Endothelial cell of umbilical vein (primary cell): ENCODE results near the gene ACVR2A. TPM values are rescaled to one million over a fixed set of nuclear protein-coding genes. Genes with fewer than 3 reads are reported as not detected.

Source experiments
- BruUV-seq: library from RNA; stranded (reverse); fragments of 400-500 nt; replicated peaks from 2 replicates; lab custom pipeline; 2021; lab: Mats Ljungman, UMichigan
- CTCF ChIA-PET: fragments of 300-600, 350-600 bp; sonication (Branson Sonifier 250); formaldehyde crosslinking; loops from one replicate; lab custom pipeline; 2021; ENCODE audit warnings: antibody characterized with exemption, inconsistent platforms; lab: Charles Lee
- POLR2A ChIA-PET: fragments of 300-600, 350-600 bp; sonication (Branson Sonifier 250); formaldehyde crosslinking; loops from one replicate; lab custom pipeline; 2021; ENCODE audit warnings: antibody characterized with exemption, inconsistent platforms; lab: Charles Lee
- DNase-seq: peaks from one replicate; pipeline ENCODE4 v3.0.0-alpha.2; 2011; ENCODE audit warnings: low read depth, low spot score
- FAIRE-seq: peaks from 2 replicates; lab custom pipeline; 2011; peaks lifted over from hg19 to GRCh38; lab: Jason Lieb, UNC
- H2AFZ ChIP-seq: 2 replicates; pipeline ENCODE4 v1.6.0; 2012; ENCODE audit warnings: low read depth, low read length, control low read depth, inconsistent platforms
- H3K27ac ChIP-seq: 2 replicates; pipeline ENCODE4 v1.5.1; 2011; ENCODE audit warnings: low read depth, mild to moderate bottlenecking, control low read depth, low read length, moderate library complexity; ENCODE audit not compliant: insufficient read depth
- H3K27me3 ChIP-seq, 2 experiments: 2 replicates each; pipeline versions ENCODE4 v1.6.0 to v1.6.1; 2011; ENCODE audit warnings: low read length in 2 of 2, mixed read lengths in 1 of 2; ENCODE audit not compliant: control insufficient read depth in 2 of 2, insufficient read depth in 2 of 2
- H3K36me3 ChIP-seq, 2 experiments: 2 replicates in 1 of 2; 3 replicates in 1 of 2; pipeline ENCODE4 v1.5.1; 2011; ENCODE audit warnings: low read length in 2 of 2, mild to moderate bottlenecking in 1 of 2, moderate library complexity in 1 of 2; ENCODE audit not compliant: control insufficient read depth in 2 of 2, insufficient read depth in 2 of 2; ENCODE audit errors: extremely low read depth in 1 of 2
- H3K4me1 ChIP-seq: 3 replicates; pipeline ENCODE4 v1.5.1; 2011; ENCODE audit warnings: mild to moderate bottlenecking, low read length; ENCODE audit not compliant: control insufficient read depth, insufficient read depth; ENCODE audit errors: extremely low read depth
- H3K4me2 ChIP-seq: 2 replicates; pipeline ENCODE4 v1.6.1; 2011; ENCODE audit warnings: low read length, control low read depth, mixed read lengths; ENCODE audit not compliant: insufficient read depth
- H3K4me3 ChIP-seq, 3 experiments: fragments of 200-600 bp in 1 of 3; sonication (generic), shearing (Covaris generic) in 1 of 3; replicated peaks in 1 of 3; 2 replicates each; pipeline ENCODE4 v1.5.1; 2011 to 2016; ENCODE audit warnings: control low read depth in 3 of 3, low read length in 3 of 3, mild to moderate bottlenecking in 2 of 3, inconsistent platforms in 1 of 3, low read depth in 1 of 3, moderate library complexity in 1 of 3; ENCODE audit not compliant: insufficient read depth in 1 of 3
- H3K79me2 ChIP-seq: 2 replicates; pipeline ENCODE4 v1.6.0; 2012; ENCODE audit warnings: low read length, inconsistent platforms; ENCODE audit not compliant: control insufficient read depth, insufficient read depth
- H3K9ac ChIP-seq: replicated peaks from 2 replicates; pipeline ENCODE3; 2011; ENCODE audit warnings: low read length, control low read depth; ENCODE audit not compliant: insufficient read depth; ENCODE audit errors: extremely low read depth
- H3K9me1 ChIP-seq: replicated peaks from 3 replicates; pipeline ENCODE4 v1.6.0; 2011; ENCODE audit warnings: mild to moderate bottlenecking, low read length; ENCODE audit not compliant: control insufficient read depth, insufficient read depth; ENCODE audit errors: extremely low read depth
- H3K9me3 ChIP-seq: replicated peaks from 2 replicates; pipeline ENCODE4 v1.5.1; 2012; ENCODE audit warnings: low read length, inconsistent platforms; ENCODE audit not compliant: control insufficient read depth, insufficient read depth
- H4K20me1 ChIP-seq: replicated peaks from 2 replicates; pipeline ENCODE3; 2011; ENCODE audit warnings: mild to moderate bottlenecking, low read length; ENCODE audit not compliant: control insufficient read depth, insufficient read depth; ENCODE audit errors: extremely low read depth
- EZH2 ChIP-seq: IDR thresholded peaks from 2 replicates; pipeline ENCODE4 v1.6.1; 2012; ENCODE audit warnings: borderline replicate concordance, low read depth, mild to moderate bottlenecking, moderate library complexity, low read length, inconsistent platforms; ENCODE audit not compliant: severe bottlenecking
- FOS ChIP-seq: IDR thresholded peaks from 2 replicates; pipeline ENCODE4 v1.6.1; 2011; ENCODE audit warnings: mild to moderate bottlenecking, low read length, moderate library complexity, borderline replicate concordance; ENCODE audit not compliant: insufficient read depth
- GATA2 ChIP-seq: IDR thresholded peaks from 2 replicates; pipeline ENCODE4 v1.7.0; 2011; ENCODE audit warnings: low read depth, mild to moderate bottlenecking, moderate library complexity, mixed read lengths, low read length; ENCODE audit not compliant: insufficient read length, insufficient read depth
- JUN ChIP-seq: IDR thresholded peaks from 2 replicates; pipeline ENCODE4 v1.6.1; 2011; ENCODE audit warnings: borderline replicate concordance, low read depth; ENCODE audit not compliant: insufficient read length, insufficient read depth
- MYC ChIP-seq: IDR thresholded peaks from one replicate; pipeline ENCODE4 v1.6.1; 2011; ENCODE audit warnings: mild to moderate bottlenecking, low read depth, low read length
- POLR2A ChIP-seq: IDR thresholded peaks from 2 replicates; pipeline ENCODE4 v1.6.1; 2012; ENCODE audit warnings: low read depth, mild to moderate bottlenecking, control low read depth, low read length
- POLR2AphosphoS5 ChIP-seq: IDR thresholded peaks from 2 replicates; pipeline ENCODE4 v1.6.1; 2012; ENCODE audit warnings: low read depth, mild to moderate bottlenecking, control low read depth, low read length, moderate library complexity; ENCODE audit not compliant: insufficient read depth
- dilution Hi-C: fragments of 300-500 bp; cut with MboI; formaldehyde crosslinking; loops from one replicate; pipeline ENCODE4 v1.15.0; 2019; ENCODE audit warnings: low sequenced_read_pairs; ENCODE audit not compliant: extremely low pct_ligation_motif_present
- intact Hi-C: fragments of 100-400 bp; cut with micrococcal nuclease; formaldehyde crosslinking; loops from one replicate; pipeline ENCODE4 v1.10.0; 2022
- polyA plus RNA-seq, 4 experiments: library from polyadenylated mRNA; depleted of rRNA in 3 of 4; stranded (reverse) in 3 of 4; unstranded in 1 of 4; fragments of >200 nt; gene quantifications; 2 replicates each; pipeline versions ENCODE4 v1.2.1 to v1.2.3, GENCODE V29; 2011 to 2012; ENCODE audit warnings: missing spikeins in 1 of 4
- total RNA-seq: library from RNA; stranded (reverse); gene quantifications from 2 replicates; pipeline ENCODE4 v1.2.3, GENCODE V29; 2021
- TF ChIP-seq, protein P1 (sequence below): IDR thresholded peaks from 2 replicates; pipeline ENCODE4 v1.6.1; 2011; ENCODE audit not compliant: insufficient read depth, insufficient read length
- TF ChIP-seq, protein P2 (sequence below), 2 donors: IDR thresholded peaks; 1 replicate in 1 of 2; 2 replicates in 1 of 2; pipeline ENCODE4 v1.5.1; 2011; ENCODE audit warnings: low read length in 2 of 2, mild to moderate bottlenecking in 2 of 2, moderate library complexity in 2 of 2, control low read depth in 1 of 2, inconsistent platforms in 1 of 2, low read depth in 1 of 2; ENCODE audit not compliant: insufficient read depth in 1 of 2; ENCODE audit errors: extremely low read depth in 1 of 2

The ACVR2A gene
- total and polyA plus RNA-seq, 2 donors (not counting 3 experiments of a cell fraction or from before 2014, with no cell fraction given) = 1.7 to 7.9 TPM

DNA sequence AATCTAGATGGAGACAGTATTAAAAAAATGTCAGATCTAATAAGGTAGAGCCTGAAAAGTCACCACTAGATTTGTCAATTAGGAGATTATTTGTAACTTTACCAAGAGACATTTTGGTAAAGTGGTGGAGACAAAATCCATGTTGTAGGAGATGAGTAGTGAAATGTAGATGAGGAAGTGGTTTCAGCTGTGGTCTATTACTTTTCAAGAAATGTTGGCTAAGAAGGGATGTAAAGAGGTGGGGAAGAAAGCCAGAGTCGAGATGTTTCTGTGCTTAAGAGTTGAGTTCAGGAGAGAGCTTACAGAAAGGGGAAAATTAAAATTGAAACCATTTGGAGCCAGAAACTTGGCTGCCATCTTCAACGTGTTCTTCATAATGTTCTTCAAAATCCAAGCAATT, 22.2 kb downstream of the ACVR2A start:
- Histone ChIP-seq H3K4me2 (no peak overlapping the region), H3K9me3 (no peaks in the 10 kb centered on the region), H3K27ac (no peak overlapping the region), H3K4me3 (no peak overlapping the region), H3K27me3 (no peaks in the 10 kb centered on the region), H3K4me1 (peaks cover 7% of the 10 kb centered on the region), H3K36me3 (no peaks in the 10 kb centered on the region), H3K79me2 (peaks cover 18% of the 10 kb centered on the region), H4K20me1 (peaks cover 2% of the 10 kb centered on the region), H2AFZ (no peak overlapping the region), H3K9ac (no peak overlapping the region), H3K9me1 (no peaks in the 10 kb centered on the region)
- no peak for FAIRE-seq
- no peak for TF ChIP-seq GATA2
- TF ChIP-seq, protein P1, sequence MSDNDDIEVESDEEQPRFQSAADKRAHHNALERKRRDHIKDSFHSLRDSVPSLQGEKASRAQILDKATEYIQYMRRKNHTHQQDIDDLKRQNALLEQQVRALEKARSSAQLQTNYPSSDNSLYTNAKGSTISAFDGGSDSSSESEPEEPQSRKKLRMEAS = no peak
- no peak for TF ChIP-seq EZH2
- no peak for TF ChIP-seq FOS
- TF ChIP-seq, protein P2, sequence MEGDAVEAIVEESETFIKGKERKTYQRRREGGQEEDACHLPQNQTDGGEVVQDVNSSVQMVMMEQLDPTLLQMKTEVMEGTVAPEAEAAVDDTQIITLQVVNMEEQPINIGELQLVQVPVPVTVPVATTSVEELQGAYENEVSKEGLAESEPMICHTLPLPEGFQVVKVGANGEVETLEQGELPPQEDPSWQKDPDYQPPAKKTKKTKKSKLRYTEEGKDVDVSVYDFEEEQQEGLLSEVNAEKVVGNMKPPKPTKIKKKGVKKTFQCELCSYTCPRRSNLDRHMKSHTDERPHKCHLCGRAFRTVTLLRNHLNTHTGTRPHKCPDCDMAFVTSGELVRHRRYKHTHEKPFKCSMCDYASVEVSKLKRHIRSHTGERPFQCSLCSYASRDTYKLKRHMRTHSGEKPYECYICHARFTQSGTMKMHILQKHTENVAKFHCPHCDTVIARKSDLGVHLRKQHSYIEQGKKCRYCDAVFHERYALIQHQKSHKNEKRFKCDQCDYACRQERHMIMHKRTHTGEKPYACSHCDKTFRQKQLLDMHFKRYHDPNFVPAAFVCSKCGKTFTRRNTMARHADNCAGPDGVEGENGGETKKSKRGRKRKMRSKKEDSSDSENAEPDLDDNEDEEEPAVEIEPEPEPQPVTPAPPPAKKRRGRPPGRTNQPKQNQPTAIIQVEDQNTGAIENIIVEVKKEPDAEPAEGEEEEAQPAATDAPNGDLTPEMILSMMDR (IDR thresholded peaks at IDR 0.05; ENCODE audit: extremely low read depth in 1 of 2, insufficient read depth in 1 of 2, low read depth in 1 of 2, low read length in 2 of 2) = no peak
- no peak for TF ChIP-seq POLR2A
- no peak for TF ChIP-seq MYC
- no peak for TF ChIP-seq POLR2AphosphoS5
- no peak for TF ChIP-seq JUN
- ChIA-PET CTCF (no interaction called here), POLR2A (no interaction called here)
- no TSS peak for BruUV-seq
- dilution Hi-C loops (no loop called here), intact Hi-C loops (no loop called here)
- DNase-seq = no peak
